Activated B cell treated with CpG ODN at 0.5 μM for 24 hours (primary cell): ENCODE measurements around the gene PTTG1IP. TPM values are rescaled to one million over a fixed set of nuclear protein-coding genes. Genes with fewer than 3 reads are reported as not detected.

ENCODE experiments used
- ATAC-seq: fragments of 200-7000 bp; cut with Tn5 transposase; one replicate; pipeline ENCODE4 v1.10.0; 2021; ENCODE audit warnings: low read depth, mild to moderate bottlenecking, moderate library complexity
- CTCF ChIA-PET: fragments of 350-600 bp; sonication (Branson Sonifier 250); formaldehyde crosslinking; loops from one replicate; lab custom pipeline; 2021; ENCODE audit warnings: antibody characterized with exemption; lab: Charles Lee
- POLR2A ChIA-PET: fragments of 350-600 bp; sonication (Branson Sonifier 250); formaldehyde crosslinking; loops from one replicate; lab custom pipeline; 2021; ENCODE audit warnings: antibody characterized with exemption; lab: Charles Lee
- DNase-seq: peaks from one replicate; pipeline ENCODE4 v3.0.0; 2022
- H3K27ac Mint-ChIP-seq: one replicate; pipeline ENCODE4 v1.8.0; 2020; ENCODE audit warnings: mixed read lengths
- H3K27me3 Mint-ChIP-seq: one replicate; pipeline ENCODE4 v1.8.0; 2021; ENCODE audit warnings: mixed read lengths
- H3K36me3 Mint-ChIP-seq: one replicate; pipeline ENCODE4 v1.8.0; 2021; ENCODE audit warnings: low read depth, mixed read lengths
- H3K4me1 Mint-ChIP-seq: one replicate; pipeline ENCODE4 v1.8.0; 2021; ENCODE audit warnings: mixed read lengths
- H3K4me3 Mint-ChIP-seq: one replicate; pipeline ENCODE4 v1.8.0; 2020; ENCODE audit warnings: mild to moderate bottlenecking, mixed read lengths
- H3K9me3 Mint-ChIP-seq: one replicate; pipeline ENCODE4 v1.8.0; 2020; ENCODE audit warnings: mixed read lengths
- CTCF ChIP-seq: fragments of 200-600 bp; IDR thresholded peaks from one replicate; pipeline ENCODE4 v1.8.0; 2022; ENCODE audit warnings: antibody characterized with exemption, mild to moderate bottlenecking
- intact Hi-C: fragments of 100-400 bp; cut with micrococcal nuclease; formaldehyde crosslinking; loops from one replicate; pipeline ENCODE4 v1.15.1; 2024
- total RNA-seq: library from RNA; stranded (reverse); gene quantifications from 2 replicates; pipeline ENCODE4 v1.2.3, GENCODE V29; 2022

Gene PTTG1IP
- total RNA-seq, 1 donor from 2014 or later = 36.6 TPM

GRCh38 chr21:44874240-44874496 lies 678 bp upstream of the PTTG1IP start:
- H3K27ac Mint-ChIP-seq = peak overlapping the region; percentile 92
- peak overlapping the region; percentile 92 for H3K4me3 Mint-ChIP-seq
- H3K27me3 Mint-ChIP-seq = no peaks in the 10 kb centered on the region

GRCh38 chr21:44872649-44873355 lies 688 bp downstream of the PTTG1IP start:
- peak overlapping the region; percentile 50 for H3K27ac Mint-ChIP-seq
- ChIA-PET POLR2A (interaction anchor here (0.5 to 3.3 kb wide), 24 partner anchors 10 to 1380 kb away, joined by 3 to 19 read pairs (median 4); partner anchors contain the start of genes ITGB2, POFUT2, SLX9 and SUMO3), CTCF (interaction anchor here (1.0 to 2.2 kb wide), 5 partner anchors 11 to 79 kb away, joined by 3 to 7 read pairs (median 5); no protein-coding TSS in a partner anchor)
- ATAC-seq = no peak
- H3K27me3 Mint-ChIP-seq = no peaks in the 10 kb centered on the region
- H3K9me3 Mint-ChIP-seq = no peaks in the 10 kb centered on the region
- TF ChIP-seq CTCF = no peak
- peaks cover 63% of the 10 kb centered on the region for H3K4me1 Mint-ChIP-seq
- intact Hi-C loops = loop anchor here (1.0 to 10.0 kb wide), 6 partner anchors 8 to 772 kb away; partner anchors contain the start of genes PCBP3 and SUMO3
- peak overlapping the region; percentile 87 for H3K4me3 Mint-ChIP-seq
- DNase-seq = no peak
- H3K36me3 Mint-ChIP-seq = peaks cover 2% of the 10 kb centered on the region

More at GRCh38 chr21:44874240-44874496, 678 bp upstream of the PTTG1IP start:
- intact Hi-C loops = loop anchor here (1.0 to 10.0 kb wide), 7 partner anchors 8 to 771 kb away; partner anchors contain the start of genes CFAP410, PCBP3 and UBE2G2
- H3K4me1 Mint-ChIP-seq = peaks cover 62% of the 10 kb centered on the region
- POLR2A ChIA-PET = interaction anchor here (0.8 to 3.3 kb wide), 22 partner anchors 8 to 406 kb away, joined by 3 to 19 read pairs (median 4); partner anchors contain the start of genes ITGB2, SUMO3 and UBE2G2
- no peak for TF ChIP-seq CTCF
- CTCF ChIA-PET = interaction anchor here (1.0 to 2.2 kb wide), 6 partner anchors 10 to 254 kb away, joined by 3 to 7 read pairs (median 4); no protein-coding TSS in a partner anchor
- H3K36me3 Mint-ChIP-seq = no peaks in the 10 kb centered on the region
- DNase-seq = no peak
- H3K9me3 Mint-ChIP-seq = no peaks in the 10 kb centered on the region
- ATAC-seq = peak; percentile 1

GRCh38 chr21:44872323-44872648 lies 1.2 kb downstream of the PTTG1IP start:
- peak overlapping the region; percentile 87 for H3K4me3 Mint-ChIP-seq
- H3K36me3 Mint-ChIP-seq = peaks cover 5% of the 10 kb centered on the region
- H3K27ac Mint-ChIP-seq = peak overlapping the region; percentile 50
- H3K9me3 Mint-ChIP-seq = no peaks in the 10 kb centered on the region
- H3K27me3 Mint-ChIP-seq = no peaks in the 10 kb centered on the region
- POLR2A ChIA-PET = interaction anchor here (0.5 to 3.3 kb wide), 9 partner anchors 10 to 1380 kb away, joined by 3 to 19 read pairs (median 5); partner anchors contain the start of gene SLX9
- CTCF ChIA-PET = interaction anchor here (2.2 kb wide), 1 partner anchor 79 kb away, joined by 5 read pairs; no protein-coding TSS in a partner anchor
- intact Hi-C loops = loop anchor here (10.0 kb wide), 2 partner anchors 357 to 773 kb away; partner anchors contain the start of gene PCBP3
- H3K4me1 Mint-ChIP-seq = peaks cover 64% of the 10 kb centered on the region
- no peak for DNase-seq
- TF ChIP-seq CTCF = no peak
- no peak for ATAC-seq

GRCh38 chr21:44871576-44872269 lies 1.8 kb downstream of the PTTG1IP start:
- ChIA-PET POLR2A (interaction anchor here (1.0 to 3.3 kb wide), 4 partner anchors 49 to 59 kb away, joined by 3 to 19 read pairs (median 6); no protein-coding TSS in a partner anchor), CTCF (interaction anchor here (1.0 kb wide), 1 partner anchor 60 kb away, joined by 3 read pairs; no protein-coding TSS in a partner anchor)
- Mint-ChIP-seq H3K27ac (peak overlapping the region; percentile 41), H3K9me3 (no peaks in the 10 kb centered on the region), H3K4me1 (peaks cover 69% of the 10 kb centered on the region), H3K27me3 (no peaks in the 10 kb centered on the region), H3K4me3 (peak overlapping the region; percentile 87), H3K36me3 (peaks cover 7% of the 10 kb centered on the region)
- intact Hi-C loops = loop anchor here (10.0 kb wide), 2 partner anchors 357 to 773 kb away; partner anchors contain the start of gene PCBP3
- no peak for DNase-seq
- TF ChIP-seq CTCF = no peak
- ATAC-seq = no peak
